Breast epithelium (tissue), 3 donors: Measurements from ENCODE around the gene ITIH5.

Experiments
- CTCF ChIP-seq, 3 donors: fragments of 450-650 bp; IDR thresholded peaks; one replicate each; pipeline ENCODE4 v1.5.1; 2016 to 2017; ENCODE audit warnings: antibody characterized with exemption in 3 of 3, mild to moderate bottlenecking in 3 of 3, moderate library complexity in 3 of 3
- POLR2A ChIP-seq: fragments of 450-650 bp; IDR thresholded peaks from one replicate; pipeline ENCODE4 v1.6.1; 2016; ENCODE audit warnings: antibody characterized with exemption, mild to moderate bottlenecking, moderate library complexity

GRCh38 chr10:7525314-7526016 is 141.3 kb downstream of the ITIH5 start:
- TF ChIP-seq CTCF (IDR thresholded peaks at IDR 0.05), result peak; percentile 26 to 82 (median 82)
- TF ChIP-seq POLR2A, result no peak
